Measurements from ENCODE around the gene SPRR1B.
"Not testable (repeated sequence)": the region's sequence is repeated elsewhere in the genome, so short reads cannot be mapped to it uniquely, and the experiment has no call there.

SPRR1B gene

DNA sequence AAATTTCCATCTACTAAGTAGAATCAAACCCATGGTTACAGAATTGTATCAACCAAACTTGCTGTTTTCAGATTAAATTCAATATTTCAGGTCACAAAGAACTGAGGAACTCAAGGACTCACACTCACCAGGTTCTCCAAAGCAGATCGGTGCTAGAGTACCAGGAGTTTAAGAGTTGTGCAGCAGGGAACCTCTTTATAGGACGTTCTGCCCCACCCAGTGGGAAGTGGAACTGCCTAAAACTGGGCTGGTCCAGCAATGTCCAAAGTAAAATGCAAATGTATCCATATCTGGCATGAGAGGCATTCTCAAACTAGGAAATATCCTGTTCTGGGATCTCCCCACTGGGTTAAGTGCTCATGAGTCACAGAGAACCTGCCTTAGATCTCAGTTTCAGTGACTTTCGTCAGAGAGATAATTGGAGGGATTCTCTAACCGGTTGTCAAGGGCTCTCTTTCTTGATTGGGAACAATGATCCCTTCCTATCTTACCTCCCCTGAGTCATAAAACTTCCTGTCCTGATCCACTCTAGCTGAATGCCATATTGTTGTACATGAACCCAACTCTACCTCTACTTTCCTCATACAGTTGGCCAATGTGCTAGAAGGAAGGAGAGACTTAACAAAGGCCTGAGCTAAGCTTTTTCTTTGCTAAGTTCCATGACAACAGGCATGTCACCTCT, 10.1 kb downstream of the SPRR1B start, which contains the start of gene SPRR2D:
SPRR2D (minus strand) TSS at position 171 of the 682 bp plus-strand sequence. CDS start 774 bp downstream, outside the sequence.
- DNase-seq = no peak

- no peak for DNase-seq
These were observed 18.2 kb downstream of the SPRR1B start for GRCh38 chr1:153049211-153049610.

DNA sequence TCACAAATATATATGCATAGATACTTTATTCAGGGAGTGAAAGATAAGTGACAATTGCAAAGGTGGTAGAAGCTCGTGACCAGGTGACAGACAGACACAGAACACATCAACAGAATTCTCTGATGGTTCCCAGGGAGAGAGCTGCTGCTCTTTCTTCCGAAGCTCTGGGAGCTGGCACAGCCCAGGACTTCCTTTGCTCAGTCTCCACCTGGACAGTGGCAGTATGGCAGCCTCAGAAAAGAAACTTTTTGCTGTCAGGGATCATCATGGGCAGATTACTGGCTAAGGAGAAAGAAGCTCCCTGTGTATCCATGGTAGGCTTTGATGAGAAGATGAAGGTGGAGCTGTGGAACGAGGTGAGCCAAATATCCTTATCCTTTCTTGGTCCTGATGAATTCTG, 25.1 kb downstream of the SPRR1B start:
- DNase-seq = not testable (repeated sequence)

DNA sequence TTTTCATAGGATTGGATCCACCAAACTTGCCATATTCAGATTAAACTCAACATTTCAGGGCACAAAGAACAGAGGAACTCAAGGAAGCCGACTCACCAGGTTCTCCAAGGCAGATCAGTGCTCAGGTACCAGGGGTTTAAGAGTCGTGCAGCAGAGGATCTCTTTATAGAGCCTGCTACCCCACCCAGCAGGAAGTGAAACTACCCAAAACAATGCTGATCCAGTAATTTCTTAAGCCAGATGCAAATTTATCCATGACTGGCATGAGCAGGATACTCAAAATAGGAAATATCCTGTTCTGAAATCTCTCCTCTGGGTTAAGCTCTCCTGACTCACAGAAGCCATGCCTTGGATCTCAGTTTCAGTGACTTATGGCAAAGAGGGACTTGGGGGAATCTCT, 26.4 kb downstream of the SPRR1B start, which contains the start of gene SPRR2A:
SPRR2A (minus strand) TSS at position 138 of the 400 bp plus-strand sequence. CDS start 777 bp downstream, outside the sequence.
- no peak for DNase-seq

DNA sequence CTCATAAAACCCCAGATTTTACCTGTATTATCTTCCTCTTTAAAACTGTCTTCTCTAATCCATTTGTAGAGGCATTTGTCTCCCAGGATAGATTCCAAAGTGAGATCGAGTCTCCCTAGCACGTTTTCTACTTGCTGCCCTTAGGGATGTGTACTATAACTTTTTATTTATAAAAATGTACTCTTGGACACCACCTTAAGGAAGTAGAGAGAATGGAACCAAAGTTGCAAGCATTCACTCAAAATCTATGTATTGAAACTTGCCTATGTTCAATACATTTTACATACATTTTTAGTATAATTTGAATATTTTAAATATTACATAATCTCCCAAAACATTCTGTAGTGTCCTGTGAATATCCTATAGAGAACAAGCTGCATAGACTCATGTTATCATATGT, 27.2 kb downstream of the SPRR1B start:
- no peak for DNase-seq

- DNase-seq = no peak
These were observed 28.1 kb downstream of the SPRR1B start for GRCh38 chr1:153058826-153059784.

GRCh38 chr1:153070243-153070642, 39.2 kb downstream of the SPRR1B start:
- no peak for DNase-seq

GRCh38 chr1:153071511-153071910, 40.5 kb downstream of the SPRR1B start, which contains the start of gene SPRR2B:
TSS of gene SPRR2B (minus strand) at chr1:153071611. CDS start at chr1:153070839, 772 bp downstream.
- no peak for DNase-seq

DNA sequence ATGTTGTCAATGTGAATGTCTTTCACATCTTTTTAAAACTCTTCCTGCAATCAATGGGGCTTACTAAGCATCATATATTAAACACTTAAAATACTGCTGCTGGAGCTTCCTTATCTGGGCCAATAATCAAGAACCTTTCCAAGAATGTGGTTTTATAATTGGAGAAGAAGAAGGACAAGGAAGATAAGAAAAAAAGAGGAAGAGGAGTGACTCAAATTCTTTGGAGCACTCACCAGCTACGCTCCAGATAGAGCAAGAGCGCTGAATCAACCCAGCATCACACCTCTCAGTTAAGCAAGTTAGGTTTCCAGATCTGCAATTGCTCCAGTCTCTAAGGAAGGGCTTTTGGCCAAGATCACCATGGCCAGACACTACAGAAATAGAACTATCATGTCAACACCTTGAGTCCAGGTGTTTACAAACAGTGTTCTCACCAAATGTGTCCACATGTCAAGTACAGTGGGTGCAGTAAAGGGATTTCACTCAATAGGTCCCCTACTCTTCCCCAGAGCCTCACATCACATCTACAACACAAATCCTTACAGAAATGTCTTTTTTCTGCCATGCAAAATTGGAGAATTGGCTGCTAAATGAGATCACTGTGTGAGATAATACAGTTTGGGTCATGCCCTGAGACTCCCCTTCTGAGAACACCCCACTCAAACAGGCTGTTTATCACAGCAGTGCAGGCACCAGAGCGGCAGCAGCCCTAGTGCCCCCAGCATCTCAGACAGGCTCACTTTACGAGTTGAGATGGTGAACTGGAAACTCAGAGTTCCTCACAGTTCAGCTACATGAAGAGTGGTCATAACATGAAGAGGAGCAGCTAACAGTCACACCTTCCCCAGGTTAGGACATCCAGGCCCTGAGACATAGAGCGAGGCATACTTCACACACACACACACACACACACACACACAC, 42.1 kb downstream of the SPRR1B start:
- DNase-seq = no peak

DNA sequence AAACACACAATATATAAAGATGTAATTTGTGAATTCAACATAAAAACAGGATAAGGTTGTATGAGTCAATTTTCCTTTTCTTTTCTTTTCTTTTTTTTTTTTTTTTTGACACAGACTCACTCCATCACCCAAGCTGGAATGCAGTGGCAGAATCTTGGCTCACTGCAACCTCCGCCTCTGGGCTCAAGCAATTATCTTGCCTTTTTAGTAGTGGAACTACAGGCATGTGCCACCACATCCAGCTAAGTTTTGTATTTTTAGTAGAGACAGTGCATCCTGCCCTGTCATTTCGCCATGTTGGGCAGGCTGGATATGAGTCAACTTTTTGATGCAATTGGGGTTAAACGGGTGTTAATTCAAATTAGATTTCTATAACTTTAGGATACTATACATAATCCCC, 50.7 kb downstream of the SPRR1B start:
- no peak for DNase-seq
